BJ (cell line): Measurements from ENCODE around the gene WDR38. TPM values are rescaled to one million over a fixed set of nuclear protein-coding genes. Genes with fewer than 3 reads are reported as not detected.

Experiments
- CTCF ChIA-PET: fragments of 350-600 bp; formaldehyde crosslinking; extraction: SDS; loops from one replicate; lab custom pipeline; 2021; ENCODE audit warnings: antibody characterized with exemption, inconsistent platforms; lab: Yijun Ruan, JAX
- POLR2A ChIA-PET: fragments of 300-600 bp; sonication (Branson Sonifier 250); formaldehyde crosslinking; extraction: SDS; loops from one replicate; lab custom pipeline; 2021; ENCODE audit warnings: antibody characterized with exemption; lab: Charles Lee
- DNase-seq: peaks from one replicate; pipeline ENCODE4 v3.0.0-alpha.2; 2011; ENCODE audit warnings: low read depth
- H3K27me3 ChIP-seq: 2 replicates; pipeline ENCODE4 v1.6.0; 2011; ENCODE audit warnings: low read length; ENCODE audit not compliant: control insufficient read depth, insufficient read depth
- H3K36me3 ChIP-seq: 2 replicates; pipeline ENCODE4 v1.5.1; 2011; ENCODE audit warnings: low read length; ENCODE audit not compliant: control insufficient read depth, insufficient read depth
- H3K4me3 ChIP-seq: 2 replicates; pipeline ENCODE4 v1.5.1; 2011; ENCODE audit warnings: low read depth, mild to moderate bottlenecking, control low read depth, low read length
- CTCF ChIP-seq: IDR thresholded peaks from 2 replicates; pipeline ENCODE4 v1.5.1; 2011; ENCODE audit warnings: low read depth, mild to moderate bottlenecking, control low read depth, inconsistent platforms, low read length, moderate library complexity; ENCODE audit not compliant: insufficient read depth
- polyA plus RNA-seq: library from polyadenylated mRNA; depleted of rRNA; stranded (reverse); fragments of >200 nt; gene quantifications from 2 replicates; pipeline ENCODE4 v1.2.3, GENCODE V29; 2011

The WDR38 gene
- polyA plus RNA-seq, 1 experiment: not detected

- CTCF ChIA-PET: interaction anchor here (1.4 to 2.0 kb wide), 2 partner anchors 17 to 97 kb away, joined by 7 to 9 read pairs; partner anchors contain the start of gene NR6A1
- no peak for TF ChIP-seq CTCF
These were observed 16.3 kb downstream of the WDR38 start for GRCh38 chr9:124869466-124869985.

DNA sequence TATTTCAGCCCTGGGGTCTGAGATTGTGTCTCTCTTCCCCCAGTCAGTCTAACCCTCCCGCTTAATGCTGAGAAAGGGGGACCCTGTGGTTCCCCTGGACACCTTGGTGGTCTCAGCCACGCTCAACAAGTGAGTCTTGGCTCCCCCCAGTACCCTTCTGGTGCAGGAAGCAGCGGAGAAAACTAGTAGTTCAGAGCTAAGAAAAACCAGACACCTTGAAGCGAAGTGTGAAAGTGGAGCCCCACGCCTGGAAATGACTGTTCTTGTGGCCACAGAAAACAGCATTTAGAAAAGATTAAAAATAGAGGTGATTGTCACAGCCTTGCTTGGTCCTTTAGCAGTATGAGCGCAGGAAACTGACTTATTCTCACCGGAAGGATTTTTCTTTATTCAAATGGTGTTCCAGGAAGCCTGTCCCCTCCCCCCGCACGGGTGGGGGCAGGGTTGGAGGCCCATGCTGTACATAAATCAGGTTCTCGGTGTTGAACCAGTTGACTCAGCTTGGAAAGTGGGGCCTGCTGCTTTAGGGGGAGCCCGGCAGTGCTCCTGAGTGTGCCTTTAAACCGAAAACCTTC lies 16.8 kb downstream of the WDR38 start:
- no peaks in the 10 kb centered on the region for H3K27me3 ChIP-seq
- peaks cover 9% of the 10 kb centered on the region for H3K36me3 ChIP-seq
- POLR2A ChIA-PET: no interaction called here
- CTCF ChIA-PET: interaction anchor here (1.4 to 2.0 kb wide), 3 partner anchors 12 to 98 kb away, joined by 5 to 9 read pairs (median 7); partner anchors contain the start of gene NR6A1
- H3K4me3 ChIP-seq: peak overlapping the region; percentile 96
- DNase-seq: no peak
- no peak for TF ChIP-seq CTCF

More at GRCh38 chr9:124869466-124869985, 16.3 kb downstream of the WDR38 start:
- POLR2A ChIA-PET: no interaction called here
- no peaks in the 10 kb centered on the region for H3K27me3 ChIP-seq
- H3K36me3 ChIP-seq: peaks cover 6% of the 10 kb centered on the region; the same call in 1 of the 2 replicates
- H3K4me3 ChIP-seq: peak overlapping the region; percentile 96
- DNase-seq: no peak

DNA sequence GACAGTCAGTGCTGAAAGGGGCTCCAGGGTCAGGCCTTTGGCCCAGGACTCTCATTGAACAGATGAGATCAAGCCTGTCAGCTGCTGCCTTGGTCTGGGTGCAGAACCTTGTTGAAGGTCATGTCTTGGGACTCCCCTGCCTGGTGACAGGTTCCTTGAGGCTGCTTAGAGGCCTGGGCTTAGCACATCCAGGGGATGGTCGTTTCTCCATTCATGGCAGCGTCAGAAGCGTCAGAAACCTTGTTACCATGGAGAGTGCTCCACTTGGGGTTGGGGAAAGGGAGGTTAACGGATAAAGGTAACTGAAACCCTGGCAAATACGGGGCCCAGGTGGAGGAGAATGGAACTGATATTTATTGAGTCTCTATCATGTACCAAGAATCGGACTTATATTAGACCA lies 17.5 kb downstream of the WDR38 start:
- Histone ChIP-seq H3K27me3 (no peaks in the 10 kb centered on the region), H3K4me3 (peak overlapping the region; percentile 96), H3K36me3 (peaks cover 14% of the 10 kb centered on the region)
- no peak for TF ChIP-seq CTCF
- no peak for DNase-seq
- ChIA-PET POLR2A (no interaction called here), CTCF (interaction anchor here (1.2 to 2.0 kb wide), 4 partner anchors 12 to 99 kb away, joined by 3 to 9 read pairs (median 6); partner anchors contain the start of gene NR6A1)

- Histone ChIP-seq H3K36me3 (peaks cover 15% of the 10 kb centered on the region), H3K4me3 (peak overlapping the region; percentile 96; the same call in 1 of the 2 replicates), H3K27me3 (no peaks in the 10 kb centered on the region)
- CTCF ChIA-PET: interaction anchor here (1.2 to 2.0 kb wide), 3 partner anchors 11 to 99 kb away, joined by 3 to 9 read pairs (median 5); partner anchors contain the start of gene NR6A1
- TF ChIP-seq CTCF: no peak
- POLR2A ChIA-PET: no interaction called here
- no peak for DNase-seq
These were observed 17.9 kb downstream of the WDR38 start for GRCh38 chr9:124871156-124871561.

DNA sequence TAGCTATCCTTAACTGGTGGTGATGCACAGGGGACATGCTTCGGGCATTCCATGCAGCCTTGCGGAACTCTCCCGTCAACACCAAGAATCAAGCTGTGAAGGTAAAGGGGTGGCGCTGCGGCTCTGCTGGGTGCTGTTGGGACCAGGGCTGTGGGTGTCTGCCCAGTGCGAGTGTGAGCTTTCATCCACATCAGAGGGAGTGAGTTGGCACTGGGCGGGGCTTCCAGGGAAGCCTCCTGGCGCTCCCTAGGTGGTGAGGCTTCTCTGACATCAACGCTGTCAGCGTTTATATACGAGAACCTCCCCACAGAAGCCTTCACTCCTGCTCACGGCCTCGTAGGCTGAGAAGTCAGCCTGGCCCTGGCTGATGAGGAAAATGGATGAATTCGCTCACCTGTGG lies 20.4 kb downstream of the WDR38 start:
- CTCF ChIA-PET: interaction anchor here (1.0 kb wide), 1 partner anchor 502 kb away, joined by 3 read pairs; no protein-coding TSS in a partner anchor

More for the DNA sequence above, 20.4 kb downstream of the WDR38 start:
- POLR2A ChIA-PET: no interaction called here
- H3K4me3 ChIP-seq: no peak overlapping the region
- TF ChIP-seq CTCF: no peak
- no peak for DNase-seq
- H3K36me3 ChIP-seq: peaks cover 19% of the 10 kb centered on the region
- no peaks in the 10 kb centered on the region for H3K27me3 ChIP-seq
